Erythroblast (primary cell): Measurements from ENCODE around the gene ZFPM1.

Experiments used
- GATA1 ChIP-seq: IDR thresholded peaks from 2 replicates; pipeline ENCODE4 v1.6.1; 2011; ENCODE audit warnings: low read depth, mild to moderate bottlenecking, control low read depth, low read length, moderate library complexity
- POLR2A ChIP-seq: IDR thresholded peaks from 2 replicates; pipeline ENCODE4 v1.6.1; 2011; ENCODE audit warnings: mild to moderate bottlenecking, low read length

GRCh38 chr16:88514070-88514469 is 61.0 kb downstream of the ZFPM1 start:
- TF ChIP-seq POLR2A = no peak
- no peak for TF ChIP-seq GATA1
